Tibial nerve (tissue), 4 donors: Measurements from ENCODE around the gene EDA.

ENCODE experiments used
- EP300 ChIP-seq, 2 donors: sonication (generic); formaldehyde crosslinking; IDR thresholded peaks; one replicate each; pipeline ENCODE4 v1.6.1; 2017; ENCODE audit warnings: antibody characterized with exemption in 2 of 2, mild to moderate bottlenecking in 1 of 2
- POLR2A ChIP-seq, 2 donors: fragments of 450-650 bp; IDR thresholded peaks; one replicate each; pipeline ENCODE4 v1.6.1; 2017; ENCODE audit warnings: antibody characterized with exemption in 2 of 2, mild to moderate bottlenecking in 2 of 2, moderate library complexity in 2 of 2
- TF ChIP-seq, protein P1 (sequence below), 5 experiments: fragments of 200-600 bp in 3 of 5; fragments of 450-650 bp in 2 of 5; sonication (generic) in 3 of 5; IDR thresholded peaks; one replicate each; pipeline ENCODE4 v1.5.1; 2016 to 2019; ENCODE audit warnings: antibody characterized with exemption in 5 of 5, mild to moderate bottlenecking in 3 of 5, moderate library complexity in 2 of 5

DNA sequence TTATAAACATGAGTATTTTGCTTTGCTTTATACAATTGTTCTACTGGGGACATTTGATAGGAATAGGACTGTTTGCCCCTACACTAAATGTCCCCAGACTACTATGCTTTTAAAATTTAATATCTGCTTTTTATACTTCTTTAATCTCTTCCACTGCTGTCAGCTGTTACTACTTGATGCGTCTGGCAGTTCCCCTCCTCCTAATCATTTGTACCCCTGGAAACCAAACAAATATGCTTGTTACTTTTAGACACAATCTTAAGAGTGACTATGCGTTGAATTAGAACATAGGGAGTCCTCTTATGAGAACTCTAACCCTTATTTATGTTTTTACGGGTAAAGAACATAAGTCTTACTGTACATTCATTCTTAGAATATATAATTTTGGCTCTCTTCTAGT is 145.7 kb downstream of the EDA start:
- TF ChIP-seq, protein P1, sequence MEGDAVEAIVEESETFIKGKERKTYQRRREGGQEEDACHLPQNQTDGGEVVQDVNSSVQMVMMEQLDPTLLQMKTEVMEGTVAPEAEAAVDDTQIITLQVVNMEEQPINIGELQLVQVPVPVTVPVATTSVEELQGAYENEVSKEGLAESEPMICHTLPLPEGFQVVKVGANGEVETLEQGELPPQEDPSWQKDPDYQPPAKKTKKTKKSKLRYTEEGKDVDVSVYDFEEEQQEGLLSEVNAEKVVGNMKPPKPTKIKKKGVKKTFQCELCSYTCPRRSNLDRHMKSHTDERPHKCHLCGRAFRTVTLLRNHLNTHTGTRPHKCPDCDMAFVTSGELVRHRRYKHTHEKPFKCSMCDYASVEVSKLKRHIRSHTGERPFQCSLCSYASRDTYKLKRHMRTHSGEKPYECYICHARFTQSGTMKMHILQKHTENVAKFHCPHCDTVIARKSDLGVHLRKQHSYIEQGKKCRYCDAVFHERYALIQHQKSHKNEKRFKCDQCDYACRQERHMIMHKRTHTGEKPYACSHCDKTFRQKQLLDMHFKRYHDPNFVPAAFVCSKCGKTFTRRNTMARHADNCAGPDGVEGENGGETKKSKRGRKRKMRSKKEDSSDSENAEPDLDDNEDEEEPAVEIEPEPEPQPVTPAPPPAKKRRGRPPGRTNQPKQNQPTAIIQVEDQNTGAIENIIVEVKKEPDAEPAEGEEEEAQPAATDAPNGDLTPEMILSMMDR (IDR thresholded peaks at IDR 0.05) = no peak
- TF ChIP-seq EP300 (IDR thresholded peaks at IDR 0.05) = no peak
- no peak for TF ChIP-seq POLR2A (IDR thresholded peaks at IDR 0.05)
